OCI-M1 (cell line): Measurements from ENCODE around the gene NDRG4.
A peak's percentile ranks its signal among the peaks of the same experiment; 100 is the strongest.

Experiments used
- DNase-seq: peaks from one replicate; lab custom pipeline; 2025; lab: John Stamatoyannopoulos, UW

NDRG4 gene

DNA sequence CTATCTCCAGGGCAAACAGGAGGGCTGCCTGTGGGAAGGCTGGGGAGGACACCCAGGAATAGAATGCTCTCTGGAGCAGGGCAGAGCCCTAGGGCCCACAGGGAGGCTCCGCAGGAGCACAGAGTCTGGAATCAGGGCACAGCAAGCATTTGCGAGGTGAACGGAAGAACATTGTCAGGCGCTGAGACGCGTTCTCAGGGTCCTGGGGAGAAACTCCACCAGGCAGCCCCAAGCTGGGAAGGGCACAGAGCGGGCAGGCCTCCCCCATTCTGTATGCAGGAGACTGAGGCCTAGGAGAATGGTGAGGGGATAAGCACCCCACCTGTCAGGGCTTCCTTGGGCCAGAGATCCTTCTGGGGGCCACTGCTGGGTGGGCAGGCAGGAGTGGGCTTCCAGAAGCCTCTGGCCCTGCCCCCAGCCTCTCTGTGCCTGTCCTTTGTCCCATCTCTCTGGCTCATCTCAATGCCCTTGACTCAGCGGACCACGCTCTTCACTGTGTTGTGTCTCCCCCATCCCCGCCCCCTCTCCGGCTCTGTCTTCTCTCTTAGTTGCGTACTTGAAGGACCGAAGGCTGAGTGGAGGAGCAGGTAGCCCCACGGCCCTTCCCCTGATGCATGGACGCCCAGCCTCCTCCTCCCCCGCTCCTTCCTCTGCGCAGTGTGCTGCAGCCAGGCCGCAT lies 10.3 kb downstream of the NDRG4 start:
- DNase-seq: no peak

DNA sequence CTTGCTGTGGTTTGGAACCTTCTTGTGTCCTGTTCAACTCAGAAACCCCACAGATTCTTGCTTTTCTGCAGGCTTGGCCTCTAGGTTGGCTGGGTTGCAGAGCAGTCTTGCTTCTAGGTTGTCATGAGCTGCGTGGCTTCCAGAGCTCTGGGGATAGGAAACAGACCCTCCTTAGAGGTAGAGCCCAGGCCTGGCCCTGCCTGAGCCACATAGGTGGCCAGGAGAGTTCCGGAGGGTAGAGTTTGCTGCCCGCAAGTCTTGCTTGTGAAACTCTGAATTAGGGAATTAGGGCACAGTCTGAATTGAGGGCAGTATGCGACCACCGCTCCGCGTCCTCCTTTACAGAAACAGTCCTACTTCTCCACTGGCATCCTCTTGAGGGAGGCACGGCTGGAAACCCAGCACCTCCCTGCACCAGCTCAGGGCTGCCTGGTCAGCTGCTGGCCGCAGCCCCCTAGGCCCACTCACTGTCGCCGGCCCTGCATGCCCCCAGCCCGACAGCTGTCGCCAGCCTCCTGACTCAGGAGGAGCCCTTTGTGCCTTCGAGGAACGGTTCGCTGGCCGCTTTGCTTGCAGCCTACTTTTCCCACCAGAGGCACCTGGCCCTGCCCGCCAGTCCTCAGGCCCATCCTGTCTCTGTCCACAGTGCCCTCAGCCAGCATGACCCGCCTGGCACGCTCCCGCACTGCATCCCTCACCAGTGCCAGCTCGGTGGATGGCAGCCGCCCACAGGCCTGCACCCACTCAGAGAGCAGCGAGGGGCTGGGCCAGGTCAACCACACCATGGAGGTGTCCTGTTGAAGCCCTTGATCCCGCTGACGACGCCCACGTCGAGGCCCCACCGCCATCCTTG lies 11.1 kb downstream of the NDRG4 start:
- DNase-seq: no peak

DNA sequence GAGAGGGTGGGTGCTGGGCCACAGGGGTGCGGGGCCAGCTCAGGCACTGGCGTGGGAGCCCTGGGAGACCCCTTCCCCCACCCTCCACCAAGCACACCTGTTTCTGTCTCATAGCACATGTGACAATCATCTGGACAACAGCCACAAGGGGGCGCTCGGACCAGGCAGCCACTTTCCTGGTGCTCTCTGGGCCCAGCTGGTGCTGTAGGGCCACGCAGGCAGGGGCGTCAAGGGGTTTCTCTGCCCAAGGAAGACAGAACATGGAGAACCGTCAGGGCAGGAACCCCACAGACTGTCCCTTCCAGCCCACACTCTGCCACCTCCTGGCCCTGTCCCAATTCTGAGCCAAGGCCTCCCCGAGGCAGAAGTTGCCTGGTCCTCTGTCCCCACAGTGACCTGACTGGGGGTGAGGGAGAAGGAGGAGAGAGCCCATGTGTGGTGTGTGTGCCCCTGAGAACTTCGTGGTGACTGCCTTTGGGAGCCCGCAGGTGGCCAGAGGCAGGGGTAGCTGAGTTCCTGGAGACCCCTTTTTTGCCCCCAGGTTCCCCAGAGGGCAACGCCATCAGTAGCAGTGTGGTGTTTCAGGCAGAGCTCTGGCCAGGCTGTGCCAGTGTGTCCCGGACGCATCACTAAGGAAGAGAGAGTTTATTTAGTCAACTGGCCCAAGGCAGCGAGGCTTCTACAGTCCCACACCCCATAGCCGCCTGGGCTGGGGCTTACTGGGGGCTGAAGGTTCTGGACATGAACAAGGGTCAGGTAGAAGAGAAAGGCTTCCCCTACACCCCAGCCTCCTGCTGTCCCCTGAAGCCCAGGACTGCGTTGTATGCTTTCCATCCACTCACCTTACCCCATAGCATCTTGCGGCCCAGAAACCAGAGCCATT lies 12.2 kb downstream of the NDRG4 start:
- peak; percentile 67 for DNase-seq

DNA sequence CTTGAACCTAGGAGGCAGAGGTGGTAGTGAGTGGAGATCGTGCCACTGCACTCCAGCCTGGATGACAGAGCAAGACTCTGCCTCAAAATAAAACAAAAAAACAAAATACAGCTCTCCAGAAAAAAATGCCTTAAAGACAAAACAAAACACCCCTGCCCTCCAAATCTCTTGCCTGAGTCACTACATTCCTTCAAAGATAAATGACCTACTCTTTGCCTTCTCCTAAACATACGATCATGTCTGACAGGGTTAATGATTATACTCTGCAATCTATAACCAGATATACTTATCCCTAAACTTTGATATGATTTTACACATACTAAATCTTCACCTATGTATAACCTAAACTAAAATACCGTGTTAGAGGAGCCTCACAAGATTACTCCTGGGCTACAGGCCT lies 13.9 kb downstream of the NDRG4 start:
- no peak for DNase-seq

DNA sequence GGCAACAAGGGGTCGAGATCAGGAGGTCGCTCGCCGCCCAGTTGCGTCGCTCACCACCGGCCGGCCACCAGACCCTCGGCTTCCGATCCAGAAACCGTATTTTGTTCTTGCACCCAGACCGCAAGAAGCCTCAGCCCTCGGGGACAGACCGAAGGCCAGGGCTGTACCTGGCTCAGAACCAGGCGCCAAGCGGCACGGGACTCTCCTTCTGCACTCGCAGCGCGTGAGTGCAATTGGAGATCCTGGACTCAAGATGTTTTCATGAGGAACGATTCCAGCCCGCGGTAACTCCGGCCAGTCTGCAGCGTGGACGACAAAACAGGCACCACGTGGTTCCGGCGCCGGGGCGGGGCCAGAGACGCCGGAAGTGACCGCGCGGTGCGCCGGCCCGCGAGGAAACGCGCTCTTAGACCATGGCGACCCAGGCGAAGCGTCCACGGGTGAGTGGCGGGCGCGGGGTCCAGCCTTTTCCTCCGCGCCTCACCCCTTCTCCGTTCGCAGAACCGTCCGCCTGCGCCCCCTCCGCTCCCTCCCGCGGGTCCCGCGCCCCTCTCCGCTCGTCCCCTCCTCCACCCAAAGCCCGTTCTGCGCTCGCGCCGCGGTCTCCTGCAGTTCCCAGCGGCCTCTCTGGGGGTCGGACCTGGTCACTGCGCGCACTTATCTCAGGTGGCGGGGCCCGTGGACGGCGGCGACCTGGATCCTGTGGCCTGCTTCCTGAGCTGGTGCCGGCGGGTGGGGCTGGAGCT lies 15.4 kb downstream of the NDRG4 start, which contains the start of gene SETD6:
Gene SETD6 (plus strand): TSS at position 393 of the 746 bp plus-strand sequence. CDS start 21 bp downstream, at position 414.
- peak; percentile 87 for DNase-seq

DNA sequence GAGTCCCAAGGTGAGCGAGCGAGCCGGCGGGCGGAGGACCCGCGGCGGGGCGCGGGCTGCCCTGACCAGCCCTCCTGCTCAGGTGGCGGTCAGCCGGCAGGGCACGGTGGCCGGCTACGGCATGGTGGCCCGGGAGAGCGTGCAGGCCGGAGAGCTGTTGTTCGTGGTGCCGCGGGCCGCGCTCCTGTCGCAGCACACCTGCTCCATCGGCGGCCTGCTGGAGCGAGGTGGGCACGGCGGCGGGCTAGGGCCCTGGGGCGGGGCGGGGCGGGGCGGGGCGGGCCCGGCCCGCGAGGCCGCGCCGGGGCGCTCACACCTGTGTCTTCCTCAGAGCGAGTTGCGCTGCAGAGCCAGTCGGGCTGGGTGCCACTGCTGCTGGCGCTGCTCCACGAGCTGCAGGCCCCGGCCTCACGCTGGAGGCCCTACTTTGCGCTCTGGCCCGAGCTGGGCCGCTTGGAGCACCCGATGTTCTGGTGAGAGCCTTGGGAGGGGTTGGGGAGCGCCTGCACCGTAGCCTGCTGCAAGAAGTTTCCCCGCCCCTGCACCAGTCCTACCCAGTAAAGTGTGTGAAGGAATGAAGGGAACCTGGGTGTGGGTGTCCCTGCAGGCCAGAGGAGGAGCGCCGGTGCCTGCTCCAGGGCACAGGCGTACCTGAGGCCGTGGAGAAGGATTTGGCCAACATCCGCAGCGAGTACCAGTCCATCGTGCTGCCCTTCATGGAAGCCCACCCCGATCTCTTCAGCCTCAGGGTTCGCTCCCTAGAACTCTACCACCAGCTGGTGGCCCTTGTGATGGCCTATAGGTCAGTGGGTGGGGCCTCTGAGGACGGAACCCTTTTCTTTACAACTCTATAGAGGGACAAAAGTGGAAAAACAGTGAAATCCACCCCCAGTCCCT lies 16.2 kb downstream of the NDRG4 start:
- DNase-seq: peak; percentile 25

DNA sequence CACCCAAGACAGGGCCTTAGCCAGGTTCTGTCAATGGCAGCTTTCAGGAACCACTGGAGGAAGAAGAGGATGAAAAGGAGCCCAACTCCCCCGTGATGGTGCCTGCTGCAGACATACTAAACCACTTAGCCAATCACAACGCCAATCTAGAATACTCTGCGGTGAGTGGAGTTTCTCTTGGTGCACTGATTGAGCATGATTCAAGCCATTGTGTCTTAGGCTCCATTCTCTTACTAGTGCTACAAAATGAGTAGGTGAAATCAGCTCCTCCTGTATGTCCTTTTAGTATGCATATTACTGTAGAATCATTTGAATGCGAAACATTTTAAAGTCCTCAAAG lies 16.8 kb downstream of the NDRG4 start:
- peak; percentile 7 for DNase-seq

DNA sequence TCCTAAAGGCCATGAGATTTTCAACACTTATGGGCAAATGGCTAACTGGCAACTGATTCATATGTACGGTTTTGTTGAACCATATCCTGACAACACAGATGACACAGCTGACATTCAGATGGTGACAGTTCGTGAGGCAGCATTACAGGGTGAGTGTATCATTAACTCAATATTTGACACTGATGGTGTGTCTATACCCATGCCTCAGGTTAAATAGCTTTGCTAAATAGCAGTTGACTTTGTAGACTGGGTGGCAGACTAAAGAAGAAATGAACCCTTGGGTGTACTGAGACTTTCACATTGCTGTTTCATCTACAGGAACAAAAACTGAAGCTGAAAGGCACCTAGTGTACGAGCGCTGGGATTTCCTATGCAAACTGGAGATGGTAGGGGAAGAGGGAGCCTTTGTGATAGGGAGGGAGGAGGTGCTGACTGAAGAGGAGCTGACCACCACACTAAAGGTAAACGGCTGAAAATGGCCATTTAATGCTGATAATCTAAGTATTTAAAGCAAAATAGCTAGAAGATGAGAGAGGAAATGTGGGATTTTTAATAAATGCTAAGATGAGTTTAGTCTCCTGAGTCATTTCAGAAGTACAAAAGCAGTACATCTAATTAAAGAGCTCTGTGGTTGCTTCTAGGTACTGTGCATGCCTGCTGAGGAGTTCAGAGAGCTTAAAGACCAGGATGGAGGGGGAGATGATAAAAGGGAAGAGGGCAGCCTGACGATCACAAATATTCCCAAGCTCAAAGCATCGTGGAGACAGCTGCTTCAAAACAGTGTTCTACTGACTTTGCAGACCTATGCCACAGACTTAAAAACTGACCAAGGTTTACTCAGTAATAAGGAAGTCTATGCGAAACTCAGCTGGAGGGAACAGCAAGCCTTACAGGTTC lies 18.4 kb downstream of the NDRG4 start:
- DNase-seq: no peak

DNA sequence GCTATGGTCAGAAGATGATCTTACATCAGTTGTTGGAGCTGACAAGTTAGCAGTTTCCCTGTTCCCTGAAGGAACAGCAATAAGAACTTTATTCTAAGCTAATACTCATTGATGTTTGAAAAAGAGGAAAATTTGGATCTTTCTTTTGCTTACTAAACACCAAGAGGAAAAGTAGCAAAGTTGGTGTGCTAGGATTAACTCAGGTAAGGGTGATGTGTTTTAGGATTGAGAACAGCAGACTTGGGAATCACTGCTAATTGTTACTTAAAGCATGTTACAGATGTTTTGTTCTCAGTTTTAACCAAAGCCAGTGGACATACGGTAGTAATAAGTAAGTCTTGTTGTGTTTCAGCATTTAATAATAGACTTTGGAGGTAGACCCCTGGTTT lies 19.0 kb downstream of the NDRG4 start:
- no peak for DNase-seq

DNA sequence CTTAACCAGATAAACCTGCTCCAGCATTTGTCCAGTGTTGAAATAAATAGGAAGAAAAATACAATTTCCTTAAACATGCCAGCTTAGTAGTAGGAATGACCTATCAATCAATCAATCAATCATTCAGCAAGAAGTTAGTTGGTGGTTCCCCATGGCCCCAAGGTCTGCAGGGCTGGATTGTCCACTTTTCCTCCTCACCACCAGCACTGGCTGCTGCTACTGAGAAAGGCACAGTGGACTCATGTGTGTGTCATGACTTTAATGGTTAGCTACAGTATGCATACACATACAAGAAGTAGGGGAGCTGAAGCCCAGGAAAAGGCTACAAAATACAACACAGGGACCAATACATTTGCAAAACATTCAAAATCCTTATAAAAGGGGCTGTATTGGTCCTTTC lies 19.8 kb downstream of the NDRG4 start:
- DNase-seq: no peak

DNA sequence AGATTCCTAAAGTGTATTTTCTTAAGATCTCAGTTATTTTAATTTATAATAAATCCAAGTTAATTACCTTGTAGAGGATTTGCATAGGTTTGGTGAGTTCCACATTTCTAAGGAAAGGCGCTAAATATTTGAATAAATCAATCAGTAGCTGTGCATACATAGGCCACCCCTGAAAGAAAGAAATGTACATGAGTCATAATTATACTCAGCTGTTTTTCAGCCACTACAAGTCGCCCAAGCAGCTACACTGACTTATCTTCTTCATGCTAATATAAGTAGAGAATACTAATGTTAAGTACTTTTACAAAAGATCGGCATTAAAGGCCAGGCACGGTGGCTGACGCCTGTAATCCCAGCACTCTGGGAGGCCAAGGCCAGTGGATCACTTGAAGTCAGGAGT lies 30.2 kb downstream of the NDRG4 start:
- no peak for DNase-seq

DNA sequence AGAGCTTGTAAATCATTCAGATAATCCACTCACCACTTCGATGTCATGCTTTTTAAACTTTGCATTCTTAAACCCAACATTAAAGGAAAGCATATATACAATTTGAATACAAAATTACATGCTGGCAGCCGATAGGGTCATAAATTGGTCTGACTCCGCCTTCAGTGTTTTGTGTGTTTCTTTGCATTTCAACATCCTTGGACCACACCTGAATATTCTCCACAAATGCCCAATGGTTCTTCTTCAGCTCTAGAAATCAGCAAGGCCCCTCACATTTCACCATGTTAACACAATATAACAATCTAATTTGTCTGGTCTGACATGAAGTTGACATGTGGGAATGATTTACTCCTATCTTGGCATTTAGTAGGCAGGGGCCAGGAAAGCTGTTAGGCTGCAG lies 32.5 kb downstream of the NDRG4 start:
- no peak for DNase-seq

DNA sequence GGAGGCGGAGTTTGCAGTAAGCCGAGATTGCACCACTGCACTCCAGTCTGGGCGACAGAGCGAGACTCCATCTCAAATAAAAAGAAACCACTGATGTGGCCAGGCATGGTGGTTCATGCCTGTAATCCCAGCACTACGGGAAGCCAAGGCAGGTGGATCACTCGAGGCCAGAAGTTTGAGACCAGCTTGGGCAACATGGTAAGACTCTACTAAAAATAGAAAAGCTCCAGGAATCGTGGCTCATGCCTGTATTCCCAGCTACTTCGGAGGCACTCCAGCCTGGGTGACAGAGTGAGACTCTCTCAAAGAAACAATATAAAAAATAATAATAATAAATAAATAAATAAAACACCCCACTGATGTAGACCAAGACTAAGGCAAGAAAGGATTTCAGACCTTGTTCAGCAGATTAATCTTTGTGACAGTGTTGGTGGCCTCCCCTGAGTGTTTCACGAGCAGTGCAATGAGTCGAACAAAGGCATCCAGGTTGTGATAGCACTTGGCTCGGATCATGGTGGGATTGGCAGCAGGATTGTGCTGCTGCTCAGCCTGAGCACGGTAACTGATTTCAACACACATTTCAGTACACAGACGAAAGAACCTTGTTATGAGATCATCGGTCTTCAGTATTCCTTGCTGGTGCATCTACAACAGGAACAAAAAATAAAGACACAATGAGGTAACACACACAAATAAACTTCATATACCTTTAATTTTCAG lies 34.0 kb downstream of the NDRG4 start:
- no peak for DNase-seq

DNA sequence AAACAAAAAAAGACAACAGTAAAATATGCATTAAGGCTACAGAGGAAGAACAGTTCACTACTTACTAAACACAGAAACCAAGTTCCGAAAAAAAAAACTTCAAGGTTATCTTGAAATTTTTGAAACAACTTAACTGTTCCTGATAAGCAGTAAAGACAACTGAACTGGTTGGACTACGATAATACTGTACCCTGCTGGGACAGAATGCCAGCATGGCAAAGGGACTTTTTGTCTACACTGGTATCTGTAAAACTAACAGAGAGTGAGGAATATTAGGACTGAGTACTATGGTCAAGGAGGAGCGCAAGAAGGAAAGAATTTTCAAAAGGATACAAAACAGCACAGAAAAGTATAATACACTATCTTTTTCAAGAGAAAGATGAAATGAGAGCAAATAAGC lies 35.2 kb downstream of the NDRG4 start:
- no peak for DNase-seq

DNA sequence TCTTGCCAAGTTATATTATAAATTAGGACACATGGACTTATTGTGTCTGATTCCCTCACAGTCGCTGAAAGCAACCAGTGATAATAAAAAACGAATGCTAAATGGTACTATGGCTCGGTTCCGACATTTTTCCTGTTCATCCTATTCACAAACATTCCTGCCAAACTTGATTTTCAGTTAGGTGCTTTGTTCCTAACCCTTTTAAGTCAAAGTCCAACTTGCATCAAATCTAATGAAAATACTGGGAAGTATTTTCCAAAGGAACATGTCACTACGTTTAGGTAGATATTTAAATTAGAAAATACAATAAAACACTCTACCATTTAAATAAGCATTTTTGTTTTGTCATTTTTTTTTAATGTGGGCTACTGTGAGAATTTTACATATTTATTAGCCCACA lies 36.3 kb downstream of the NDRG4 start:
- DNase-seq: no peak

DNA sequence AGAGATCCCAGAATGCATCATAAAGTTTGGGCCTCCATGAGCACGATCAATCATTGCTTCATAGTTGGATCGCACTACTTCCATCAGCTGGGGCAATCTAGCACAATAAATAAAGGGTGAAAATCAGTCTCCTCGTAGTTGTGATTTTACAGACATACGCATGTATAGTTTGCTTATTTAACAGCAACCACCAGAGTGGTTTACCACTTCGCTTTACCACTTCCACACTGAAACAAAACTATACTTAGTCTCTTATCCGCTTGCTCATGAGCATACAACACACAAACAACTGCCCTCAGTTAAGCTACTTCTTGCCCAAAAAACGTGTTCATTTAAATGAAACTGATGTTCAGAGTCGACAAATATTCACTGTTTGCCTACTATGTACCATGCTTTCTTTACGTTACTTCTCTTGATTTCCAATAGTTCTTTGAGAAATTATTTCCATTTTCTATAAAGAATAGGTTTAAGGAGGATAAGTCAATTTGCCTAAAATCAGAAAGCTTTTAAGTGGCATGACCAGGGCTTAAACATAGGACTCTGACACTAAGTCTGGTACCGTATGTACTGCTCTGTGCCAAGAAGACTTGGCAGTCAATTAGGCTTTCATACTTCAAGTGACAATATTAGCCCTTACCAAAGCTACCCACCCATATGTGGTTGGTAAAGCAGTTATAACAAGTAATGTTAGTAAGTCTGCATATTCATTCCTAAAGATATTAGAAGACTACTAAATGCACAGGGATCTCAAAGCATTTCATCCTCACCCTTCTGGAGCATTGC lies 37.4 kb downstream of the NDRG4 start:
- DNase-seq: no peak

DNA sequence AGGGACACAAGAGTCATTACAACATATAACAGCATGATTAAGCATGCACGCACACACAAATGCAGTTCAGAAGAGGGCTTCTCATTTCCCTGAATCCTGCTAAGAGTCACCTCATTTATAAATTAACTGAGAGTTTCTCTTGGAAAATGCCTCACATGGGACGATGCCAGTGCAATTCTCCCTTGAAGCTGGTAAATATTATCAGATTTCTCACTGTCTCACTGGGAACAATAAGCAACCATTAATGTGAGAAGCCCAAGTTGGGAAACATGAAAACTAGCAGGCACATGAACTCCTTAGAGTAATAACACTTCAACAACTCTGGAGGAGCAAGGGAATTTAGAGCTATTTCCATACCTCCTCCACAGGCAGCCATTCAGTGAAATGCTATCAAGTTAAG lies 41.8 kb downstream of the NDRG4 start:
- DNase-seq: no peak

DNA sequence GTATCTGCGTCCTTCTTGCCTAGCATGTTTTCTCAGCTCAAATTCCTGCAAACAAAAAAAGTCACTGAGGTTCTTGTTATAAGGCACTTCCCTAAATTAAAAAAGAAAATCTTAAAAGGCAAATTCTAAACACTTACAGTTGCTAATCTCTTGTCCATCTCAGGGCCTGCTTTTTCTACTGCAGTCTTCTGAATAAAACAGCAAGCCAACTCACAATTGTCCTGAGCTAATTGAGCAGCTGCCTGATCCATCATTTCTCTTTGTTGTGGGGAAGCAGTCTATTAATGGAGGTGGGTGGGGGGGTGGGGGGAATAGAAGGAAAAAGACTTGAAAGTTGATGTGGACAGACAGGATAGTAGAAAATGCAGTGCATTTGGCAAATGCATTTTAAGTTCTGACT lies 42.3 kb downstream of the NDRG4 start:
- no peak for DNase-seq
